ENCODE measurements around the gene TUSC2.

TUSC2 gene

DNA sequence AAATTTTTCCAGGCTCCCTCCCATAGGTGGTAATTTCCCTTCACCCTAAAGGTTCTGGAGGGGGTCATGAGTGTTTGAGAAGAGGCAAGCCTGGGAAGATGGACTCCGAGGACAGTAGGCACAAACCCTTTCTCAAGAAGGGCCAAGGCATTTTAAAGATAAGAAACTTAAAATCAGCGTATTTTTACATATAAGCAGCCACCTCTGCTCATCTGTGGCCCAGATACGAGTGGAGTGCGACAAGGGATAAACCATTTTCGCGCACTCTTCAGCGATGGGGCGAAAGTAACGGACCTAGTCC, 12.1 kb upstream of the TUSC2 start:
- Histone ChIP-seq H3K14ac (ENCODE audit: low read length) (no peak overlapping the region), H3K79me2 (ENCODE audit: control insufficient read depth, insufficient read depth, low read length, poor library complexity) (peaks cover 16% of the 10 kb centered on the region), H3K9ac (ENCODE audit: low read length) (no peak overlapping the region), H3K4me3 (ENCODE audit: low read depth, low read length) (no peak overlapping the region), H3K4ac (ENCODE audit: low read depth, low read length) (no peak overlapping the region), H2AK5ac (ENCODE audit: low read length) (no peak overlapping the region), H4K8ac (ENCODE audit: low read depth, low read length) (no peak overlapping the region), H2BK120ac (ENCODE audit: insufficient read depth, low read length, poor library complexity) (no peak overlapping the region), H3K4me1 (ENCODE audit: control insufficient read depth in 1 of 2, insufficient read depth in 2 of 2, low read length in 2 of 2) (peaks cover 19 to 23% of the 10 kb centered on the region in 2 experiments), H2BK12ac (ENCODE audit: low read length) (no peak overlapping the region), H2BK5ac (ENCODE audit: low read depth, low read length, poor library complexity) (no peak overlapping the region), H3K27me3 (ENCODE audit: insufficient read depth, low read length) (peaks cover 29% of the 10 kb centered on the region), H3K4me2 (ENCODE audit: low read length) (no peak overlapping the region), H4K12ac (ENCODE audit: low read depth, low read length) (no peak overlapping the region), H3K36me3 (ENCODE audit: control insufficient read depth in 1 of 2, insufficient read depth in 2 of 2, low read length in 2 of 2) (peaks cover 0 to 3% of the 10 kb centered on the region in 2 experiments), H3K23ac (ENCODE audit: low read length) (no peak overlapping the region), H4K91ac (ENCODE audit: low read depth, low read length) (no peak overlapping the region), H2AFZ (ENCODE audit: insufficient read depth, low read length, poor library complexity) (no peak overlapping the region), H3K9me3 (ENCODE audit: insufficient read depth, low read depth, low read length) (peaks cover 6% of the 10 kb centered on the region), H3K27ac (ENCODE audit: low read depth, low read length) (no peak overlapping the region), H3K18ac (ENCODE audit: low read length) (no peak overlapping the region), H3K79me1 (ENCODE audit: low read length) (peaks cover 12% of the 10 kb centered on the region)
- DNase-seq: no peak
- no CpG with 5 or more reads among the region's 9 CpGs for WGBS (ENCODE audit: extremely low coverage, insufficient coverage, insufficient read length)

- Histone ChIP-seq H3K23ac (ENCODE audit: low read length) (no peak overlapping the region), H2BK12ac (ENCODE audit: low read length) (no peak overlapping the region), H3K4ac (ENCODE audit: low read depth, low read length) (no peak overlapping the region), H3K27me3 (ENCODE audit: insufficient read depth, low read length) (peaks cover 27% of the 10 kb centered on the region), H3K14ac (ENCODE audit: low read length) (no peak overlapping the region), H2AK5ac (ENCODE audit: low read length) (no peak overlapping the region), H2BK120ac (ENCODE audit: insufficient read depth, low read length, poor library complexity) (no peak overlapping the region), H3K79me1 (ENCODE audit: low read length) (peaks cover 12% of the 10 kb centered on the region), H4K12ac (ENCODE audit: low read depth, low read length) (no peak overlapping the region), H4K91ac (ENCODE audit: low read depth, low read length) (no peak overlapping the region), H3K4me1 (ENCODE audit: control insufficient read depth in 1 of 2, insufficient read depth in 2 of 2, low read length in 2 of 2) (peaks cover 19 to 23% of the 10 kb centered on the region in 2 experiments), H4K8ac (ENCODE audit: low read depth, low read length) (no peak overlapping the region), H3K9ac (ENCODE audit: low read length) (no peak overlapping the region), H3K27ac (ENCODE audit: low read depth, low read length) (no peak overlapping the region), H3K18ac (ENCODE audit: low read length) (no peak overlapping the region), H3K4me2 (ENCODE audit: low read length) (no peak overlapping the region), H3K36me3 (ENCODE audit: control insufficient read depth in 1 of 2, insufficient read depth in 2 of 2, low read length in 2 of 2) (peaks cover 0 to 5% of the 10 kb centered on the region in 2 experiments), H2AFZ (ENCODE audit: insufficient read depth, low read length, poor library complexity) (no peak overlapping the region), H3K79me2 (ENCODE audit: control insufficient read depth, insufficient read depth, low read length, poor library complexity) (peaks cover 16% of the 10 kb centered on the region), H3K4me3 (ENCODE audit: low read depth, low read length) (no peak overlapping the region), H3K9me3 (ENCODE audit: insufficient read depth, low read depth, low read length) (peaks cover 6% of the 10 kb centered on the region), H2BK5ac (ENCODE audit: low read depth, low read length, poor library complexity) (no peak overlapping the region)
- no peak for DNase-seq
- no CpG with 5 or more reads among the region's 14 CpGs for WGBS (ENCODE audit: extremely low coverage, insufficient coverage, insufficient read length)
These were observed 11.6 kb upstream of the TUSC2 start for GRCh38 chr3:50339485-50340146.

DNA sequence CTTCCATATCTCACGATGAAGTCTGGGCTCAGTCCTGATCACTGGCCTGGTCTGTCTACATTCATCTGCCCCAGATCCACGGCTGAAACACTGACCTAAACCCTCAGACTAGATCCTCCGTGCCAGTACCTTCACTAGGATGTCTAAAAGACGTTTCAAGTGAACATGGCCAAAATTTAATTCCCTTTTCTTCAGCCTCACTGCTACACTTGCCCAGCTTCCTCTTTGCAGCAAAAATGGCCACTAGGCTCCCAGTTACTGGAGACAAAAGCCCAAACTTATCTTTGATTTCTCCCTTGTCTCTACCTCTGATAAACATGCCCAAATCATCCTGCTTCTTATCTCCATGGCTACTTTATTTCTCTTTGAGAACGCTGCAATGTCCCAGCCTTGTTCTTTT, 10.9 kb upstream of the TUSC2 start:
- Histone ChIP-seq H3K27me3 (ENCODE audit: insufficient read depth, low read length) (peaks cover 27% of the 10 kb centered on the region), H3K23ac (ENCODE audit: low read length) (no peak overlapping the region), H2AK5ac (ENCODE audit: low read length) (no peak overlapping the region), H4K91ac (ENCODE audit: low read depth, low read length) (no peak overlapping the region), H4K12ac (ENCODE audit: low read depth, low read length) (no peak overlapping the region), H3K4me1 (ENCODE audit: control insufficient read depth in 1 of 2, insufficient read depth in 2 of 2, low read length in 2 of 2) (peaks cover 20 to 23% of the 10 kb centered on the region in 2 experiments), H3K79me1 (ENCODE audit: low read length) (peaks cover 12% of the 10 kb centered on the region), H3K4me2 (ENCODE audit: low read length) (no peak overlapping the region), H3K18ac (ENCODE audit: low read length) (no peak overlapping the region), H4K8ac (ENCODE audit: low read depth, low read length) (no peak overlapping the region), H3K9ac (ENCODE audit: low read length) (no peak overlapping the region), H2BK12ac (ENCODE audit: low read length) (no peak overlapping the region), H3K4ac (ENCODE audit: low read depth, low read length) (no peak overlapping the region), H2BK120ac (ENCODE audit: insufficient read depth, low read length, poor library complexity) (no peak overlapping the region), H3K36me3 (ENCODE audit: control insufficient read depth in 1 of 2, insufficient read depth in 2 of 2, low read length in 2 of 2) (peaks cover 5 to 9% of the 10 kb centered on the region in 2 experiments), H3K27ac (ENCODE audit: low read depth, low read length) (no peak overlapping the region), H3K9me3 (ENCODE audit: insufficient read depth, low read depth, low read length) (peaks cover 6% of the 10 kb centered on the region), H2BK5ac (ENCODE audit: low read depth, low read length, poor library complexity) (no peak overlapping the region), H3K4me3 (ENCODE audit: low read depth, low read length) (no peak overlapping the region), H3K79me2 (ENCODE audit: control insufficient read depth, insufficient read depth, low read length, poor library complexity) (peaks cover 19% of the 10 kb centered on the region), H2AFZ (ENCODE audit: insufficient read depth, low read length, poor library complexity) (no peak overlapping the region), H3K14ac (ENCODE audit: low read length) (no peak overlapping the region)
- DNase-seq: no peak
- no CpG with 5 or more reads among the region's 5 CpGs for WGBS (ENCODE audit: extremely low coverage, insufficient coverage, insufficient read length)

- Histone ChIP-seq H4K8ac (ENCODE audit: low read depth, low read length) (peak overlapping the region; percentile 97), H2AK5ac (ENCODE audit: low read length) (peak overlapping the region; percentile 95), H3K14ac (ENCODE audit: low read length) (peak overlapping the region; percentile 97), H3K23ac (ENCODE audit: low read length) (no peak overlapping the region), H3K4me2 (ENCODE audit: low read length) (peak overlapping the region; percentile 92), H2BK12ac (ENCODE audit: low read length) (peak overlapping the region; percentile 9), H2BK120ac (ENCODE audit: insufficient read depth, low read length, poor library complexity) (peak overlapping the region; percentile 87), H3K27ac (ENCODE audit: low read depth, low read length) (peak overlapping the region; percentile 92), H4K91ac (ENCODE audit: low read depth, low read length) (peak overlapping the region; percentile 96), H3K27me3 (ENCODE audit: insufficient read depth, low read length) (peaks cover 27% of the 10 kb centered on the region), H3K36me3 (ENCODE audit: control insufficient read depth in 1 of 2, insufficient read depth in 2 of 2, low read length in 2 of 2) (peaks cover 8 to 15% of the 10 kb centered on the region in 2 experiments), H3K18ac (ENCODE audit: low read length) (peak overlapping the region; percentile 96), H3K4me3 (ENCODE audit: low read depth, low read length) (peak overlapping the region; percentile 92), H3K79me1 (ENCODE audit: low read length) (peaks cover 12% of the 10 kb centered on the region), H3K79me2 (ENCODE audit: control insufficient read depth, insufficient read depth, low read length, poor library complexity) (peaks cover 20% of the 10 kb centered on the region), H4K12ac (ENCODE audit: low read depth, low read length) (peak overlapping the region; percentile 86), H2AFZ (ENCODE audit: insufficient read depth, low read length, poor library complexity) (peak overlapping the region; percentile 91), H3K4ac (ENCODE audit: low read depth, low read length) (peak overlapping the region; percentile 94), H3K9me3 (ENCODE audit: insufficient read depth, low read depth, low read length) (peaks cover 6% of the 10 kb centered on the region), H3K4me1 (ENCODE audit: control insufficient read depth in 1 of 2, insufficient read depth in 2 of 2, low read length in 2 of 2) (peaks cover 21 to 23% of the 10 kb centered on the region in 2 experiments), H2BK5ac (ENCODE audit: low read depth, low read length, poor library complexity) (peak overlapping the region; percentile 86), H3K9ac (ENCODE audit: low read length) (peak overlapping the region; percentile 89)
- peak; percentile 98 for DNase-seq
- WGBS (ENCODE audit: extremely low coverage, insufficient coverage, insufficient read length): no CpG with 5 or more reads among the region's 79 CpGs
These were observed 9.3 kb upstream of the TUSC2 start for GRCh38 chr3:50337175-50337861.
